OCI-LY1 (cell line): ENCODE measurements around the gene SLC39A6.

Source experiments
- CTCF ChIP-seq: fragments of 200-600 bp; sonication (generic), shearing (Covaris generic); IDR thresholded peaks from 2 replicates; pipeline ENCODE4 v1.5.1; 2017; ENCODE audit warnings: mild to moderate bottlenecking, antibody characterized with exemption, low read length, moderate library complexity, mixed read lengths
- EZH2 ChIP-seq: fragments of 200-600 bp; sonication (generic), shearing (Covaris generic); IDR thresholded peaks from 2 replicates; pipeline ENCODE4 v1.8.0; 2017; ENCODE audit warnings: borderline replicate concordance, mixed run types, mild to moderate bottlenecking, antibody characterized with exemption, low read length, moderate library complexity, mixed read lengths

DNA sequence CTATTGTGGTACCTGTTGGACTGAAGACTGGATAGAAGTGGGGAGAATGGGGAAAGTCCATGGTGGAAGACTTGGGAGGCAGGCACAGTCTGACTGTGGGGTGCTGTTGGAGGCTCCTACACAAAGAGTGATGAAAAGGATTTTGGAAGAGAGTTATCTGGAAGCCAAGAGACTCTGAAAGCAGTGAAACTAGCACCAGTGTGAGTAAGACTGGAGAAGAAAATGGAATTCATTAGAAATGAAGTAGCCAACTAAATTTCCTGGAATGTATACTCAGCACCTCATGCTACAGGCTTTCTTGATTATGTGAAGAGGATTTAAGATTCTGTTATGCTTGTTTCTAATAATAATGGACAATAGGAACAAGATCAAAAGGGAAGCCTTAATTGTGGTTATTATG is 28.3 kb upstream of the SLC39A6 start:
- TF ChIP-seq CTCF: no peak
- TF ChIP-seq EZH2: no peak
